ENCODE results near the gene SPATS2.
"Not testable (repeated sequence)": the region's sequence is repeated elsewhere in the genome, so short reads cannot be mapped to it uniquely, and the experiment has no call there.

Gene SPATS2

DNA sequence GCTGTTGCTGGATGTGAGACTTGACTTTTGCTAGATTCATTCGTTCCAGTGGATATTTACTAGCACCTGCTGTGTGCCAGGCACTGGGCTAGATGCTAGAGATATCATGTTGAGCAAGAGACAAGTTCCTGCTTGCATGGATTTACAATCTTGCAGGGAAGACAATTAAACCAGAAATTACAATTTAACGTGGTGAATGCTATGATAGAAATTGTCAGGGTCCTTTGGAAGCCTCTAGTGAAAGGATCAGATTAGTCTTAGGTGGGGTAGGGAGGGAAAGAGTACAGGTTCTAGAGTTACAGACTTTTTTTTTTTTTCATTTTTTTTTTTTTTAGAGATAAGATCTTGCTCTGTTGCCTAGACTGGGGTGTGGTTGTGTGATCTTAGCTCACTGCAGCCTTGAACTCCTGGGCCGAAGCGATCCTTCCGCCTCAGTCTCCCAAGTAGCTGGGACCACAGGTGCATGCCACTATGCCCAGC lies 36.7 kb downstream of the SPATS2 start:
- DNase-seq (ENCODE audit: low read depth in 2 of 3, low spot score in 1 of 3), result no peak

DNA sequence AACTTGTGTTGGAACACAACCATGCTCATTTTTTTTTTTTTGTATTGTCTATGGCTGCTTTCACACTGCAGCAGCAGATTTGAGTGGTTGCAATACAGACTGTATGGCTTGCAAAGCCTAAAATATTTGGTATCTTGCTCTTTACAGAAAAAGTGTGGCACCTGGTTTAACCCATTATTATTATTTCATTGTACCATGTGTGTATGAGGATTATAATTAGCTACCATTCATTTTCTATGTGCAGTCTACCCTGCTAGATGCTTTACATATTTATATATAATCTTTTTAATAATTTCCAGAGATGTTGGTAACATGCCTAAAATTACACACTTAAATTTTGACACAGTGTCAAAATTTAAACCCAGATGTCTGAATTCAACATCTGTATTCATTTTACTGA lies 37.7 kb downstream of the SPATS2 start:
- no peak for DNase-seq (ENCODE audit: low read depth in 2 of 3, low spot score in 1 of 3)

DNA sequence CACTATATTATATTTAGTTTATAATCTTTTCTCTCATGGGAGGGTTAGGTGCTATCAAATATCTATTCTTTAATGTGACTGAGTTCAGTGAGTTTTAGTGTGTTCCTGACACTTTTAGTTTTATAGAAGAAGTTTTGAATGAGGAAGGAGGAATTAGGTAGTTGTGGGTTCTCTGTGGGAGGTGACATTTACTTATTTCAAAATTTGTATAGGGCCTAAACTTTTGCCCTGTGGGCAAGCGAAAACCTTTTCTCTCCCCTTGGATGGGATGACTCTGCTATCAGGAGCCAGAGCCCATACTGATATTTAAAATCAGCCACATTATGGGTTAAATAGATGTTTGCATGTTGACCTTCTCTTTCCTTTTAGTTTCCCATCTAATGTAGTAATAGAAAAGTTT lies 43.6 kb downstream of the SPATS2 start:
- no peak for DNase-seq (ENCODE audit: low read depth in 2 of 3, low spot score in 1 of 3)

DNA sequence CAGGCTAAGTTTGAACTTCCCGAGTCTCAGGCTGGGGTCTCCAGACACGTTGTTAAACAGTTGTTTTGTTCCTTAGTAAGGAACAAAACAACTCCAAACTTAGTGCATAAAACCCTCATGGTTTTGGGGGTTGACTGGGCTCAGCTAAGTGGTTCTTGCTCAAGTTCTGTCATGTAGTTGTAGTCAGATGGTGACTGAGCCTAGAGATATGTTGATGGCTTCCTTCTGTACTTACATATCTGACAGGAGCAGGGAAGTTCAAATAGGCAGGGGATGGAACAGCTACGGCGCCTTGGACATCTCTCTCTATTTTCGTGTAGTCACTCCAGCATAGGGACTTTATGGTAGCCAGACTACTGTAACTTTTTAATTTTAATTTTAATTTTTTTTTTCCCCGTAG lies 45.7 kb downstream of the SPATS2 start:
- no peak for DNase-seq (ENCODE audit: low read depth in 2 of 3, low spot score in 1 of 3)

DNA sequence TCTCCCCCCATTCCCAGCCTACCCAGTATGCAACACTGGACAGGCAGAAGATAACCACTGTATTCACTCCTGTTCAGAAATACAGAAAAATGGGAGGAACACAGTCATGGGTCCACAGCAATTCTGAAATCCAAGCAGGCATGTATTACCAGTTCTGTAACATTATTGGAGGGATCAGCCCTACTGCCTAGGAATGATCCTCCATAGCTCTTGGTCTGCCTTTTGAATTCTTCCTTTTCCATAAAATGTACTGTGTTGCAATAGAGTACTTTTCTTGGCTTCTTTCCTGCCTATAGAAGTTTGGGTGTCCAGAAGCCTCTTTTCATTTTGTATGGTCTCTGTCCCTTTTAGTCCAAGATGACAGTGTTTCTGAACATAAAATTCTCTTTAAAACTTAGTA lies 46.5 kb downstream of the SPATS2 start:
- no peak for DNase-seq (ENCODE audit: low read depth in 2 of 3, low spot score in 1 of 3)

DNA sequence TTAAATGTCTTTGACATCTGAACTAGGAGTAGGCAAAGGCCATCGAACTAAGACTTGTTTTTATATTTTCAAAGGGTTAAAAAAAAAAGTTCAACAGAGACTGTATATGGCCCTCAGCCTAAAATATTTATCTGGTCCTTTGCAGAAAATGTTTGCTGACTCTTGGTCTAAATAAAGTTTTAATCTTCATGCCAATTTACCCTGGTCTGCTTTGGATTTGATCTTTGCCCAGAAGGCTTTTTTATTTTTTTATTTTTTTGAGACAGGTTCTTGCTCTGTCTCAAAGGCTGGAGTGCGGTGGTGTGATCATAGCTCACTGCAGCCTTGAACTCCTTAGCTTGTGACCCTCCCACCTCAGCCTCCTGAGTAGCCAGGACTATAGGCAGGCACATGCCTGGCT lies 47.1 kb downstream of the SPATS2 start:
- DNase-seq (ENCODE audit: low read depth in 2 of 3, low spot score in 1 of 3), result no peak

DNA sequence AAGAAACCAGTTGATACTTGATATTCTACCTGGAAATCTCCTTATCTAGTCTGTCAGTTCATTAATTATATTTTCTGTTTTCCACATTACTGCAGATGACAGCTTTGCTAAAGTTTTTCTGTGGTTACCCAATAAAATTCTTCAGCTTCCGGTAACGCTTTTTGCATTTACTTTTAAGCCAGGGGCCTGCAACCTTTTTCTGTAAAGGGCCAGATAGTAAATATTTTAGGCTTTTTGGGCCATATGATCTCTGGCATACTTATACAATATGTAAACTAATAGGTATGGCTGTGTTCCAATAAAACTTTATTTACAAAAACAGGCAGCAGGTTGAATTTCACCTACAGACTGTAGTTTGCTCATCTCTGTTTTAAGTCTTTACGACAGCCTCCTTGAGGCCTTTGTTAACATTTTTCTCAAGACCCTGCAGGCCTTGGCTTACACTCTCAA lies 48.3 kb downstream of the SPATS2 start:
- no peak for DNase-seq (ENCODE audit: low read depth in 2 of 3, low spot score in 1 of 3)

DNA sequence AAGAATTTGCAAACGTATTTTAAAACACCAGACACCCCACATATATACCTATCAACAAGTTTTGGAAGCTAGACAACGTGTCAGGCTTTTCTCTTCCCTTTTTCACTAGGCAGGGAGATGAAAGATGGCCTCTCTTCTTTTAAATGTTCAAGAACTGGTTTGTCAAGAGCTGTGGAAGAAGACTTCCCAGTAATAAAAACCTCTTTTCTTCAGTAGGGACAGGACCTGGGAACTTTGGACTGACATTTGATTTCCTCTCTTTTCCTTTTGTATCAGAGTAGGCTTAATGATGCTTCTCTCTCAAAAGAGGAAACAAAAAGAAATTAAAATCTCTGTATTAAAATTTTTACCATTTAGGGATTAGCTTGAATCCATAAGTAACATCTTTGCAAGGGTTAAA lies 49.6 kb downstream of the SPATS2 start:
- DNase-seq (ENCODE audit: low read depth in 2 of 3, low spot score in 1 of 3), result no peak

DNA sequence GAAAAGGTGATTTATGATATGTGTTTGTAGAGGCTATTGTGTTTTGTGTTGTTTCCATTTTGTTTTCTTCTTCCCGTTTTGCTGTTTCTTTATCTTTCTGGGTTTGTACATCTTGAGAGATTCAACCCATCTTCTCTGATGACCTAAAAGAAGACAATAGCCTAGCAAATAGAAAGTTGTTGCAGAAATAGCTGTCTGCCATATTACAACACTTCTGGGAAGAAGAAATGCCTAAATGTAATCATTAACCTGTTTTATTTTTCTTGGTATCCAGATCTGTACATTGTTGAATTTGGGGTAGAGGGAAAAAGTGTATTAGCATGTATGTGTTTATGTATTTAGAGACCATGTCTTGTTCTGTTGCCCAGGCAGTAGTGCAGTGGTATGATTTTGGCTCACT lies 50.3 kb downstream of the SPATS2 start:
- DNase-seq (ENCODE audit: low read depth in 2 of 3, low spot score in 1 of 3), result no peak

DNA sequence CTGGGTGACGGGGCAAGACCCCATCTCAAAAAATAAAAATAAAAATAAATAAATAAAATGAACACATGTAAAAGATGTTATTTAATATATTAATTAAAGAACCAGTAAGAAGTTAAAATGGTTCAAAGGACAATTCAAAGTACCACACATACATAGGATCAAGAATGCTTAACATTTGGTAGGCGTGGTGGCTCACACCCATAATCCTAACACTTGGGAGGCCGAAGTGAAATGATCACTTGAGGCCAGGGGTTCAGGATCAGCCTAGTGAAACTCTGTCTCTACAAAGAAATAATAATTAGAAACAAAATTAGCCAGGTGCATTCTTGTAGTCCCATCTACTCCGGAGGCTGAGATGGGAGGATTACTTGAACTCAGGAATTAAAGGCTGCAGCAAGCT lies 53.3 kb downstream of the SPATS2 start:
- no peak for DNase-seq (ENCODE audit: low read depth in 2 of 3, low spot score in 1 of 3)

DNA sequence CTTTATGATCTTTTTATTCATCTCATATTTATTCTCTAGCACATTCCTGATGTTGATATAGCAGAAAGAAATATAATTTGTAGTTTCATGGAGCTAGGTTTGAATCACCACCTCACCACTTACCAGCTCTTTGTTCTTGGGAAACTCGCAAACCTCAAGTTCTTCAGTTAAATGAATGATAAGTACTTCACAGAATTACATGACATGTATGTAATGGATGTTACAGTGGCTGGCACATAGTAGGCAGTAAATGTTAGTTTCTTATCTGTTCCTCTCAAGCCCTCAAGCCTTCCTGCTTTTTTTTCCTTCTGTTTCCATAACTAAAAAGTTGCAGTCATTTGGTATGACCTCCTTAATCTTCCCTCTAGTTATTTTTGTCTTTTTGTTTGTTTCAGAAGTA lies 54.9 kb downstream of the SPATS2 start:
- DNase-seq (ENCODE audit: low read depth in 2 of 3, low spot score in 1 of 3), result no peak

DNA sequence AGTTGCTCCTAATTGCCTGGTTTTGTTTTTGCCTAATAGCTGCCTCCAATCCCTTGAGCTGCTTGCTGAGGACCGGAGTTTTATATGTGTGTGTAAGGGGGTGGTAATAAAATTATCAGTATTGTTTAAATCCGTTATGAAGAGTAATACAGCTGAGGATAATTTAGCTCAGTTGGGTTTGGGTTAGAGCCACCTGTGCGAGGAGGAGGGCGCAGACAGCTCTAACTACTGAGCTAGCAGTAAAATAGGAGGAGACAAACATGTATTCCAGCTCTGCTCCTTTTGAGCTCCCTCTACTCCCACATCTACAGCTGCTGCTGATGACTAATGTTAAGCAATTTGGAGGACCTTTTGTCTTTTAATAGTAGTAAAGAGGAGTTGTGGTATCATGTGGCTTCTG lies 61.5 kb downstream of the SPATS2 start:
- no peak for DNase-seq (ENCODE audit: low read depth in 2 of 3, low spot score in 1 of 3)

DNA sequence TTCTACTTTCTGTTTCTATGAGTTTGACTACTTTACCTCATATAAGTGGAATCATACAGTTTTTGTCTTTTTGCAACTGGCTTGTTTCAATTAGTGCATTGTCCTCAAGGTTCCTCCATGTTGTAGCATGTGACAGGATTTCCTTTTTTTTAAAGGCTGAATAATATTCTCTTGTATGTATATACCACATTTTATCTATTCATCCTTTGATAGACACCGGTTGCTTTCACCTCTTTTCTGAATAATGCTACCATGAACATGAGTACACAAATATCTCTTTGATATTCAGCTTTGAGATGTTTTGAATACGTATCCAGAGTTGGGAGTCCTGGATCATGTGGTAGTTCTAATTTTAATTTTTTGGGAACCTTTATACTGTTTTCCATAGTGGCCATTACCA lies 65.4 kb downstream of the SPATS2 start:
- no peak for DNase-seq (ENCODE audit: low read depth in 2 of 3, low spot score in 1 of 3)

DNA sequence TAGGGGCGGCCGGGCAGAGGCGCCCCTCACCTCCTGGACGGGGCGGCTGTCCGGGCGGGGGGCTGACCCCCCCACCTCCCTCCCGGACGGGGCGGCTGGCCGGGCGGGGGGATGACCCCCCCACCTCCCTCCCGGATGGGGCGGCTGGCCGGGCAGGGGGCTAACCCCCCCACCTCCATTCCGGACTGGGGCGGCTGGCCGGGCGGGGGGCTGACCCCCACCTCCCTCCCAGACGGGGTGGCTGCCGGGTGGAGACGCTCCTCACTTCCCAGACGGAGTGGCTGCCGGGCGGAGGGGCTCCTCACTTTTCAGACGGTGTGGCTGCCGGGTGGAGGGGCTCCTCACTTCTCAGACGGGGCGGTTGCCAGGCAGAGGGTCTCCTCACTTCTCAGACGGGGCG lies 69.5 kb downstream of the SPATS2 start:
- not testable (repeated sequence) for DNase-seq (ENCODE audit: low read depth in 2 of 3, low spot score in 1 of 3)

DNA sequence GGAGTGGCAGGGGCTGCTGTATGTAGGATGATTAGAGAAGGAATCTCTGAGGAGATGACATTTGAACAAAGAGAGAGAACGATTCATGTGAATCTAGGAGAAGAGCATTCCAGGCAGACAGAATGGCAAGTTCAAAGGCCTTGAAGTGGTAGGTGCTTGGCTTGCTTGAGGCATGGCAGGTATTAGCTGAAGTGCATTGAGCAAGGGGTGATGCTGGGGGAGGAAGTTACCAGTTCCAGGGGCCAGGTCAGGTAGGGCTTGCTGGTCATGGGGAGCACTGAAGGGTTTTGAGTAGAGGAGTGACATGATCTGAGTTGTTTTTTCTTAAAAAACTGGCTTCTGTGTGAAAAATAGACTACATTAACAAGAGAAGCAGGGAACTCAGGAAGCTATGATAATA lies 71.8 kb downstream of the SPATS2 start:
- DNase-seq (ENCODE audit: low read depth in 2 of 3, low spot score in 1 of 3), result no peak

DNA sequence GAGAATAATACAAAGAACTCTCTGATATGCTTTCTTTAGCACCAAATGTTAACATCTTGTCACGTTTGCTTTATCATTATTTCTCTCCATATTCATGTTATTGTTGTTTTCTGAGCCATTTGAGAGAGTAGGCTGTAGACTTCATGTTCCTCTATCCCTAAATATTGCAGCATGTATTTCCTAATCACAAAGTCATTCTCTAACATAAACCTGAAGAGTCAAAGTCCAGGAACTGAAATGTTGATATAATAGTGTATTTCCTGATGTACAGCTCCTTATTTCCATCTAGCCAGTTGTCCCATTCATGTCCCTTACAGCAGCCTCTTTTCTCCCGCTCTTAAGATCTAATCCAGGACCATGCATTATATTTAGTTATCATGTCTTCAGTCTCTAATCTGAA lies 72.8 kb downstream of the SPATS2 start:
- DNase-seq (ENCODE audit: low read depth in 2 of 3, low spot score in 1 of 3), result no peak

DNA sequence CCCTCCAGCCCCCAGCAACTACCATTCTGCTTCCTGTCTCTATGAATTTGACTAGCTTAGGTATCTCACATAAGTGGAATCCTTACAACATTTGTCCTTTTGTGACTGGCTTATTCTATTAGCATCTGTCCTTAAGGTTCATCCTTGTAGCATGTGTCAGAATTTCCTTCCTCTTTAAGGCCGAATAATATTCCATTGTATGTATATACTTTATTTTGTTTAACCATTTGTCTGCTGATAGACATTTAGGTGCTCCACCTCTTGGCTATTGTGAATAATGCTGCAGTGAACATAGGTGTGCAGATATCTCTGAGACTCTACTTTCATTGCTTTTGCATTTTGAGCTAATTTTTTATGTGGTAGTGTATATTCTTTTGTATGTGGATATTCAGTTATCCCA lies 75.7 kb downstream of the SPATS2 start:
- DNase-seq (ENCODE audit: low read depth in 2 of 3, low spot score in 1 of 3), result no peak

DNA sequence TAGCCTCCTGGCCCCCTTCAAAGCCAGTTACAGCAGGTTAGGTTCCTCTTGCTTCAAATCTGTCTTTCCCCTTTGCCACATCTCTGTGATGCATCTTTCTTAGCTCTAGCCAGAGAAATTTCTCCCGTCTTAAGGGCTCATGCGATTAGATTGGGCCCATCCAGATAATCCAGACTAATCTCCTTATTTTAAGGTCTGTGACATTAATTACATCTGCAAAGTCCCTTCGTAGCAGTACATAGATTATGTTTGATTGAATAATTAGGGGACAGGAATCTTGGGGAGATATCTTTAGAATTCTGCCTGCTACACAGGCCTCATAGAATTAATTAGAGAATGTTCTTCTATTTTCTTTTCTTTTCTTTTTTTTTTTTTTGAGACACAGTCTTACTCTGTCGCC lies 79.3 kb downstream of the SPATS2 start:
- DNase-seq (ENCODE audit: low read depth in 2 of 3, low spot score in 1 of 3), result no peak

DNA sequence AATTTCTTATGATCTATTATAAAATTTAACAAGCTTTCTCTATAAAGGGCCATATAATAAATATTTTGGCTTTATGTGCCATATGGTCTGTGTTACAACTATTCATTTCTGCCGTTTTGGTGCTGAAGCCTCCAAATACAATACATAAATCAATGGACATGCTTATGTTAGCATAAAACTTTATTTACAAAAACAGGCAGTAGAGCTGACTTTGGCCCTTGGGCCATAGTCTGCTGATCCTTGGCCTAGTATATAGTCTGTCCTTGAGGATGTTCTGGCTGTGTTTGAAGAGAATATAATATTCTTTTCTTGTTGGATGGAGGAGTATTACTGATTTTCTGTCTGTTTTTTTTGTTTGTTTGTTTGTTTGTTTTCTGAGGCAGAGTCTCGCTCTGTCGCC lies 81.6 kb downstream of the SPATS2 start:
- DNase-seq (ENCODE audit: low read depth in 2 of 3, low spot score in 1 of 3), result no peak

DNA sequence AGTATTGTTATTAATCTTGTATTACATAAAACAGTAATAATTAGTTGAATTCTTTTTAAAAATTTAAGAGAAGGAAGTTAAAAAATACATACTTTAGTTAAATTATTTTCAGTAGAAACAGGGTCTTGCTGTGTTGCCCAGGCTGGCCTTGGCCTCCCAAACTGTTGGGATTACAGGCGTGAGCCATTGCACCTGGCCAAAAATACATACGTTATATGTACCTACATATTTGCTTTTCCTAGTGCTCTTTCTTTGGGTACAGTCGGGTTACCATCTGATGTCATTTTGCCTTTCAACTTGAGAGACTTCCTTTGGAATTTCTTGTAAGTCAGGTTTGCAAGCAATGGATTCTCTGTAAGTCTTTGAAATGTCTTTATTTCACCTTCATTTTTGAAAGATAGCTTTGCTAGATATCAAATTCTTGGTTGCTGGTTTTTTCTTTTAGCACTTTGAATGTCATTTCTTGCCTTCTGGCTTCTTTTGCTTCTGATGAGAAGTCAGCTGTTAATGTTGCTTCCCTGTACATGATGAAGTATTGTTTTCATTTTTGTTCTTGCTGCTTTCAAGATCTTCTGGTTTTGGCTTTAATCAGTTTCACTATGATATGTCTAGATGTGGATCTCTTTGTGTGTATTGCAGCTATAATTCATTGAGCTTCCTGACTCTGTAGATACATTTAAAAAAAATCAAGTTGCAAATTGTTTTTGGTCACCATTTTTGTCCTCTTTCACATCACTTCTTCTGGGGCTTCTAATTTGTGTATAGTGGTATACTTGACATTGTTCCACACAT lies 84.4 kb downstream of the SPATS2 start:
- DNase-seq (ENCODE audit: low read depth in 2 of 3, low spot score in 1 of 3), result no peak

DNA sequence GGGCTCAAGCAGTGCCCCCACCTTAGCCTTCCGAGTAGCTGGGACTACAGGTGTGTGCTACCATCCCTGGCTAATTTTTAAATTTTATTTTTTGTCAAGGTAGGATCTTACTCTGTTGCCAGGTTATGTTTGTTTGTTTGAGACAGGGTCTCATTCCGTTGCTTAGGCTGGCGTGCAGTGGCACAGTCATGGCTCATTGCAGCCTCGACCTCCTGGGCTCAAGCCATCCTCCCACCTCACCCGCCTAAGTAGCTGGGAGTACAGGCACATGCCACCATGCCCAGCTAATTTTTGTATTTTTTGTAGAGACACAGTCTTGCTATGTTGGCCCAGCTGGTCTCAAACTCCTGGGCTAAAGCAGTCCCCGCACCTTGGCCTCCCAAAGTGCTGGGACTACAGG lies 88.2 kb downstream of the SPATS2 start:
- no peak for DNase-seq (ENCODE audit: low read depth in 2 of 3, low spot score in 1 of 3)

DNA sequence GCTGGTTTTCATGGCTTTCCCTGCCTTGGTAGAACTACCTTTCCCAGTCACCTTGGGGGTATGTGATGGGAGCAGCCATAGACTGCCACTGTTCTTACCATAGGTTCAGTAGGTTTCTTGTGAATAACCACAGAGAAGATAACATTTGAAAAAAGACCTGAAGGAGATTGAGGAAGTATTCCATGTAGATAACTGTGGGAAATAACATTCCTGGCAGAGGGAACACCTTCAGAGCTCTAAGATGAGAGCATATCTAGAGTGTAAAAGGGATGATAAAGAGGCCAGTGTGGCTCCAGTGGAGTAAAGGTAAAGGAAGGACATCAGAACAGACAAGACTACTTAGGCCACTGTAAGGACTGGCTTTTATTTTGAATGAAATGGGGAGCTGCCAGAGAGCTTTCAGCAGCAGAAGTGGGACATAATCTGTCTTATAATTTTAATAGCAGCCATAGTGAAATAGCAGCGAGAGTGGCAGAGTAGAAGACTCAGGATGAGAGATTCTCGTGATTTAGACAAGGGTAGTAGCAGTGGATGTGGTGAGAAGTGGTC lies 88.9 kb downstream of the SPATS2 start:
- no peak for DNase-seq (ENCODE audit: low read depth in 2 of 3, low spot score in 1 of 3)

DNA sequence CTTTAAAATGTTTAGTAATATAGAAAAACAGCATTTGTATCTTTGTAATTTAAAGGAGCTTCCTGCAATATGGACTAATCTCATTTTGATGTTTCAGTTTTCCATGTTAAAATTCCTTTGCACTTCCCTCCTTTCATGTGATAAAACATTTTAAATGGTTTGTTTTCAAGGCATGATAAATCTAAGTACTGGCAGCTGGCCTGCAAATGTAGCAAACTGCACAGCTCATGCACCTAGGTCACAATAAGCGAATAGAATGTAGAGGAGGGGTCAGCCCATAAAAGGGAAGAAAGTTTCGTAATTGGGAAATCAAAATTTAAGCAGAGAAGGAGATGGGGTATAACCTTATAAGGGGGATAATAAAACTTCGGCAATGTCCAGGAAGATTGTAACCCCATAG lies 91.6 kb downstream of the SPATS2 start:
- no peak for DNase-seq (ENCODE audit: low read depth in 2 of 3, low spot score in 1 of 3)

Data from stimulated activated CD4-positive, alpha-beta T cell treated with anti-CD3 and anti-CD28 coated beads, Interleukin-12 subunit alpha, Interleukin-12 subunit beta, amount 100 ng/mL, for 48 hours (primary cell).